ENCODE measurements around the gene MACF1. TPM values are rescaled to one million over a fixed set of nuclear protein-coding genes. Genes with fewer than 3 reads are reported as not detected.

Gene MACF1
- total RNA-seq, 2 experiments from 2014 or later = 319 to 488 TPM

DNA sequence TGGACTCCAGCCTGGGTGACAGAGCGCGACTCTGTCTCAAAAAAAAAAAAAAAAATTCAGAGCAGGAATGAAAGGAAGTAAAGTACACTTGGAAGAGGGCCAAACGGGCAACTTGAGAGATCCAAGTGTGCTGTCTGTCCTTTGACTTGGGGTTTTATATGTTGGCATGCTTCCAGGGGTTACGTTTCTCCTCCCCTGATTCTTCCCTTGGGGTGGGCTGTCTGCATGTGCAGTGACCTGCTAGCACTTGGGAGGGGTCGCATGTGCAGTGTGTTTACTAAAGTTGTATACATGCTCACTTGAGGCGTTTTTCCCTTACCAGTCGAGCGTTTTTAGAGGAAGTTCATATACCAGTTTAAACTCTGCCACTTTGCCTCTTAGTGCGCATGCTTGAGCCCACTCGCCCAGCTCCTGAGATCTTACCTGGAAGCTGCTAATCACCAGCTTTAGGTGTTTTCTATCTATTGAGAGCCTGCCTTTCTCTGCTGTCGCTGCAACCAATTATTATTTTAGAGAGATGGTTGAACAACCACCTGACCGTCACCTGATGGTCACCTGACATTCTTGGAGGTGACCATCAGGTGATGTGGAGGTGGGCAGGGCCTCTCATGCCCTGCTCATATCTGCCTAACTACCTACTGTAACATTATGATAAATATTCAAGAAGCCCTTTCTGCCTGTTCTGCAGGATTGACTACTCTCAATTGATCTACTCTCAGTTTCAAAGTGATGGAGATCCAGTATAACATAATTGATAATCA lies 140.1 kb downstream of the MACF1 start:
- peaks cover 60% of the 10 kb centered on the region for H3K36me3 Mint-ChIP-seq
- ATAC-seq = no peak
- CTCF ChIA-PET = no interaction called here

DNA sequence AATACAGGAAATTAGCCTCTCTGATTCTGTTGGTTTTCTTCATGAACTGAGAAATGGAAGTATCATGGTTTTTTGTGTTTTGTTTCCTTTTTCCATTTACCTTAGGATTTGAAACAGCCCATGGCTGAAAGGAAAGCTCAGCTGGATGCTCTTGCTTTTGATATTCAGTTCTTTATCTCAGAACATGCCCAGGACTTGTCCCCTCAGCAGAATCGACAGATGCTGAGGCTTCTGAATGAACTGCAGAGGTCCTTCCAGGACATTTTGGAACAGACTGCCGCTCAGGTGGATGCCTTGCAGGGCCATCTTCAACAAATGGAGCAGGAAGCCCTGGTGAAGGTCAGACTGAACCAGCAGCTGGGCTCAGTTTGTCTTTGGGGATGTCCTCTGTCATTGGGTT lies 142.4 kb downstream of the MACF1 start:
- no peak overlapping the region for H3K4me3 Mint-ChIP-seq
- peak overlapping the region; percentile 61 for H3K27ac Mint-ChIP-seq
- peaks cover 60% of the 10 kb centered on the region for H3K36me3 Mint-ChIP-seq
- CTCF ChIA-PET = no interaction called here
- H3K9me3 Mint-ChIP-seq (ENCODE audit: low read depth) = no peaks in the 10 kb centered on the region
- no peaks in the 10 kb centered on the region for H3K27me3 Mint-ChIP-seq
- no peak for ATAC-seq
- DNase-seq = no peak
- H3K4me1 Mint-ChIP-seq = peaks cover 2% of the 10 kb centered on the region

More for the DNA sequence above, 140.1 kb downstream of the MACF1 start:
- Mint-ChIP-seq H3K27me3 (no peaks in the 10 kb centered on the region), H3K9me3 (ENCODE audit: low read depth) (no peaks in the 10 kb centered on the region), H3K4me3 (no peak overlapping the region), H3K27ac (peak overlapping the region; percentile 22), H3K4me1 (peaks cover 2% of the 10 kb centered on the region)
- no peak for DNase-seq

DNA sequence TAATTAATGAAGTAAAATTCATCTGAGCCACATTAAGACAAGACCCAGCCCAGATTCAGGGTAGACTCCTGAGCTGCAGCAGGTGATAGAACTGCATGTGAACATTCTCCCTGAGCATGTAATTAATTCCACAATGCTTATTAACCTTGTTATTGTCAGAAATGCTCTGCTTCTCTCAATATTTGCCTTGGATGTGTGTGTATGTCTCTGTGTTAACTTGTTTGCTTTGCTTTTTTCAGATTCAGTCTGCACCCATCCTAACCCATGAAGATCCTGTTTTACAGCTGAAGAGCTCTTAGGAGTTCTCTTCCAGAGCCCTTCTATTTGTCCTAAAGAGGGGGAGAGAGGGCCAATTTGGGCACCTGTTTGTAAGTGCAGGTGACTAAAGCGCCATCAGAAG lies 143.8 kb downstream of the MACF1 start:
- CTCF ChIA-PET = no interaction called here
- H3K36me3 Mint-ChIP-seq = peaks cover 56% of the 10 kb centered on the region
- H3K4me3 Mint-ChIP-seq = no peak overlapping the region
- ATAC-seq (no peak), DNase-seq (no peak)
- H3K9me3 Mint-ChIP-seq (ENCODE audit: low read depth) = no peaks in the 10 kb centered on the region
- peaks cover 2% of the 10 kb centered on the region for H3K4me1 Mint-ChIP-seq
- H3K27ac Mint-ChIP-seq = no peak overlapping the region
- no peaks in the 10 kb centered on the region for H3K27me3 Mint-ChIP-seq

- CTCF ChIA-PET = interaction anchor here (1.7 kb wide), 1 partner anchor 12 kb away, joined by 3 read pairs; no protein-coding TSS in a partner anchor
- no peaks in the 10 kb centered on the region for H3K27me3 Mint-ChIP-seq
These were observed 148.4 kb downstream of the MACF1 start for GRCh38 chr1:39352881-39353280.

GRCh38 chr1:39354572-39354971 lies 150.1 kb downstream of the MACF1 start:
- CTCF ChIA-PET = interaction anchor here (1.3 kb wide), 1 partner anchor 185 kb away, joined by 3 read pairs; no protein-coding TSS in a partner anchor

More at GRCh38 chr1:39352881-39353280, 148.4 kb downstream of the MACF1 start:
- DNase-seq (no peak), ATAC-seq (no peak)
- no peak overlapping the region for H3K27ac Mint-ChIP-seq
- peaks cover 62% of the 10 kb centered on the region for H3K36me3 Mint-ChIP-seq
- H3K9me3 Mint-ChIP-seq (ENCODE audit: low read depth) = no peaks in the 10 kb centered on the region
- no peaks in the 10 kb centered on the region for H3K4me1 Mint-ChIP-seq
- H3K4me3 Mint-ChIP-seq = no peak overlapping the region

GRCh38 chr1:39358491-39358890 lies 154.0 kb downstream of the MACF1 start:
- CTCF ChIA-PET = interaction anchor here (1.0 to 1.1 kb wide), 2 partner anchors 17 to 166 kb away, joined by 4 read pairs; no protein-coding TSS in a partner anchor
- DNase-seq (no peak), ATAC-seq (no peak)
- no peaks in the 10 kb centered on the region for H3K9me3 Mint-ChIP-seq (ENCODE audit: low read depth)
- H3K36me3 Mint-ChIP-seq = peaks cover 66% of the 10 kb centered on the region
- no peaks in the 10 kb centered on the region for H3K4me1 Mint-ChIP-seq
- no peak overlapping the region for H3K27ac Mint-ChIP-seq
- H3K4me3 Mint-ChIP-seq = no peak overlapping the region
- H3K27me3 Mint-ChIP-seq = no peaks in the 10 kb centered on the region

More at GRCh38 chr1:39354572-39354971, 150.1 kb downstream of the MACF1 start:
- Mint-ChIP-seq H3K4me1 (no peaks in the 10 kb centered on the region), H3K27ac (no peak overlapping the region), H3K27me3 (no peaks in the 10 kb centered on the region), H3K36me3 (peaks cover 63% of the 10 kb centered on the region), H3K9me3 (ENCODE audit: low read depth) (no peaks in the 10 kb centered on the region), H3K4me3 (no peak overlapping the region)
- ATAC-seq (no peak), DNase-seq (no peak)

DNA sequence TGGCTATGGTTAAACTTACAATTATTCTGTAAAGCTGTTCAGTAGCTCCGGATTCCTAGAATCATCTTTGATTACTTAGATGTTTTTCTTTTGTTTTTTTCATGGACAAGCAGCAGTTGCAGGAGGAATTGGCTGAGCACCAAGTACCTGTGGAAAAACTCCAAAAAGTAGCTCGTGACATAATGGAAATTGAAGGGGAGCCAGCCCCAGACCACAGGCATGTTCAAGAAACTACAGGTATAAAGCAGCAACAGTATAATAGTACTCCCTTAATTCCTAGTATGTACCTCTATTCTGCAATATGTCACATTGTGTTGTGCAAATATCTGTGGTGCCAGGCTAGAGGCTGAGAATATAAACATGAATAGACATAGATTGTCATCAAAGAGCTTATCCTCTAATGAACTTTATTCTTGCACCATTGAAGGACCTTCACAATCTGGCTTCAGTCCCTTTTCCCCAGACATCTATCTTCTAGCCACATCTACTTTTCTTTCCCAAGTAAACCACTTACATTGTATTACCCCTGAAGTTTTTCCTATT lies 154.6 kb downstream of the MACF1 start:
- CTCF ChIA-PET = interaction anchor here (1.0 to 1.1 kb wide), 2 partner anchors 17 to 166 kb away, joined by 4 read pairs; no protein-coding TSS in a partner anchor
- DNase-seq = no peak
- H3K9me3 Mint-ChIP-seq (ENCODE audit: low read depth) = no peaks in the 10 kb centered on the region

DNA sequence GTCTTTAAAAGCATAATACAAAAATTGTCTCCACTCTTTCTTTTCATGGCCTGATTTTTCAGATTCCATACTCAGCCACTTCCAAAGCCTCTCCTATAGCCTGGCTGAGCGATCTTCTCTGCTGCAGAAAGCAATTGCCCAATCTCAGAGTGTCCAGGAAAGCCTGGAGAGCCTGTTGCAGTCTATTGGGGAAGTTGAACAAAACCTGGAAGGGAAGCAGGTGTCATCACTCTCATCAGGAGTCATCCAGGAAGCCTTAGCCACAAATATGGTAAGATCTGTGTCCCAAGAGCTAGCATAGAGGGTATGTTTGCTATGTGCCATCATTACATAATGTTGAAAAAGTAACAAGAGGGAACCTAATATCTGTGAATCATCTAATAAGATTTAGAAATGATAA lies 156.2 kb downstream of the MACF1 start:
- ATAC-seq = no peak
- Mint-ChIP-seq H3K4me3 (no peak overlapping the region), H3K27ac (no peak overlapping the region), H3K9me3 (ENCODE audit: low read depth) (no peaks in the 10 kb centered on the region), H3K27me3 (no peaks in the 10 kb centered on the region), H3K4me1 (no peaks in the 10 kb centered on the region), H3K36me3 (peaks cover 62% of the 10 kb centered on the region)
- CTCF ChIA-PET = interaction anchor here (0.8 kb wide), 1 partner anchor 31 kb away, joined by 3 read pairs; no protein-coding TSS in a partner anchor
- no peak for DNase-seq

More for the DNA sequence above, 154.6 kb downstream of the MACF1 start:
- no peak for ATAC-seq
- no peak overlapping the region for H3K27ac Mint-ChIP-seq
- H3K4me1 Mint-ChIP-seq = no peaks in the 10 kb centered on the region
- H3K27me3 Mint-ChIP-seq = no peaks in the 10 kb centered on the region
- H3K36me3 Mint-ChIP-seq = peaks cover 65% of the 10 kb centered on the region
- no peak overlapping the region for H3K4me3 Mint-ChIP-seq

GRCh38 chr1:39361446-39361845 lies 157.0 kb downstream of the MACF1 start:
- CTCF ChIA-PET = interaction anchor here (0.8 to 1.1 kb wide), 3 partner anchors 32 to 177 kb away, joined by 3 read pairs; no protein-coding TSS in a partner anchor
- Mint-ChIP-seq H3K36me3 (peaks cover 64% of the 10 kb centered on the region), H3K4me3 (no peak overlapping the region), H3K27ac (peak overlapping the region; percentile 48), H3K9me3 (ENCODE audit: low read depth) (no peaks in the 10 kb centered on the region), H3K4me1 (no peaks in the 10 kb centered on the region), H3K27me3 (no peaks in the 10 kb centered on the region)
- ATAC-seq = no peak
- no peak for DNase-seq

GRCh38 chr1:39363267-39363666 lies 158.8 kb downstream of the MACF1 start:
- CTCF ChIA-PET = no interaction called here
- no peak overlapping the region for H3K27ac Mint-ChIP-seq
- DNase-seq = no peak
- no peak for ATAC-seq
- peaks cover 52% of the 10 kb centered on the region for H3K36me3 Mint-ChIP-seq
- H3K27me3 Mint-ChIP-seq = no peaks in the 10 kb centered on the region
- no peaks in the 10 kb centered on the region for H3K9me3 Mint-ChIP-seq (ENCODE audit: low read depth)
- H3K4me1 Mint-ChIP-seq = no peaks in the 10 kb centered on the region
- no peak overlapping the region for H3K4me3 Mint-ChIP-seq

DNA sequence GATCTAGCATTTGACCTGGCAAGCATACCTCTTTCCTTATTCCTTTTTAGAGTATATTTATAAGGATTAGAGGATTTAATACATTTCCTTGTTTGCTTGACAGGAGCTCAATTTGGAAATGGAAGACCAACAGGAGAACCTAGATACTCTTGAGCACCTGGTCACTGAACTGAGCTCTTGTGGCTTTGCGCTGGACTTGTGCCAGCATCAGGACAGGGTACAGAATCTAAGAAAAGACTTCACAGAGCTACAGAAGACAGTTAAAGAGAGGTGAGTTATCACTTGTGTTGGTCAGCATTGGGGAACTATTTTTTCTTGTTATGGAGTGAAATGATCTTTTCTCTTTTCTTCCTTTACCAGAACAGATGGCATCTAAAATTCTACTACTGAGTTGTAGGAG lies 163.6 kb downstream of the MACF1 start:
- H3K9me3 Mint-ChIP-seq (ENCODE audit: low read depth) = no peaks in the 10 kb centered on the region
- no peak for ATAC-seq
- DNase-seq = no peak
- H3K27me3 Mint-ChIP-seq = no peaks in the 10 kb centered on the region
- peaks cover 55% of the 10 kb centered on the region for H3K36me3 Mint-ChIP-seq
- no peak overlapping the region for H3K4me3 Mint-ChIP-seq
- no peaks in the 10 kb centered on the region for H3K4me1 Mint-ChIP-seq
- CTCF ChIA-PET = no interaction called here
- H3K27ac Mint-ChIP-seq = no peak overlapping the region

GRCh38 chr1:39369565-39369964 lies 165.1 kb downstream of the MACF1 start:
- ATAC-seq (no peak), DNase-seq (no peak)
- Mint-ChIP-seq H3K27ac (peak overlapping the region; percentile 2), H3K4me1 (no peaks in the 10 kb centered on the region), H3K27me3 (no peaks in the 10 kb centered on the region), H3K4me3 (no peak overlapping the region), H3K36me3 (peaks cover 50% of the 10 kb centered on the region), H3K9me3 (ENCODE audit: low read depth) (no peaks in the 10 kb centered on the region)
- CTCF ChIA-PET = interaction anchor here (0.7 to 1.6 kb wide), 2 partner anchors 18 to 41 kb away, joined by 3 read pairs; no protein-coding TSS in a partner anchor

DNA sequence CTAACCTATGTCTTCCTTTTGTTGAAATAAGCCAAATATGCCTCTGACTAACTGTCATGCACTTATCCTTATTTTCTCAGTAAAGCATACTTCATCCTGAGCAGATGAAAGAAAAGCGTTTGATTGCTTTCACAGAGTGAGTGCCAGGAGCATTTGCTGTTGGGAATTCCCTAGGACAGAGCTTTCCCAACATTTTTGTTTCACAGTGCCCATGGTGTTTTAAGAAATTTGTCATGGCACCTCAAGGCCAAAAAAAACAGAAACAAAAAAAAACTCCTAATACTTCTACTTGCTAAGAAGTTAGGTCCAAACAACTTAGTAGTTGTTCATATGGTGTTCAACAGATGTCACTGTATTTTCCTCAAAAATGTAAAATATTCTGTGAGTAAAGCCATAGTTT lies 166.1 kb downstream of the MACF1 start:
- Mint-ChIP-seq H3K27me3 (no peaks in the 10 kb centered on the region), H3K4me3 (no peak overlapping the region), H3K9me3 (ENCODE audit: low read depth) (no peaks in the 10 kb centered on the region), H3K27ac (no peak overlapping the region), H3K36me3 (peaks cover 50% of the 10 kb centered on the region), H3K4me1 (no peaks in the 10 kb centered on the region)
- no peak for ATAC-seq
- no peak for DNase-seq
- CTCF ChIA-PET = interaction anchor here (1.6 kb wide), 1 partner anchor 17 kb away, joined by 3 read pairs; no protein-coding TSS in a partner anchor

GRCh38 chr1:39372105-39372504 lies 167.6 kb downstream of the MACF1 start:
- Mint-ChIP-seq H3K27me3 (no peaks in the 10 kb centered on the region), H3K27ac (no peak overlapping the region), H3K9me3 (ENCODE audit: low read depth) (no peaks in the 10 kb centered on the region), H3K4me3 (no peak overlapping the region), H3K4me1 (no peaks in the 10 kb centered on the region), H3K36me3 (peaks cover 49% of the 10 kb centered on the region)
- CTCF ChIA-PET = no interaction called here
- ATAC-seq (no peak), DNase-seq (no peak)
